HCT116 (cell line): ENCODE measurements around the gene TMEM132D. TPM values are rescaled to one million over a fixed set of nuclear protein-coding genes. Genes with fewer than 3 reads are reported as not detected.

Source experiments
- ATAC-seq: fragments of 200-7000 bp; cut with Tn5 transposase; 2 replicates; pipeline ENCODE4 v1.9.1; 2020; ENCODE audit warnings: mild to moderate bottlenecking, moderate library complexity
- BruUV-seq: library from RNA; stranded (reverse); fragments of 400-500 nt; replicated peaks from 2 replicates; lab custom pipeline; 2021; lab: Mats Ljungman, UMichigan
- CTCF ChIA-PET: fragments of 300-600 bp; sonication (Branson Sonifier 250); formaldehyde crosslinking; loops from one replicate; lab custom pipeline; 2021; ENCODE audit warnings: antibody characterized with exemption; lab: Charles Lee
- POLR2A ChIA-PET: fragments of 300-600, 350-600 bp; sonication (Branson Sonifier 250); formaldehyde crosslinking; loops from one replicate; lab custom pipeline; 2021; ENCODE audit warnings: antibody characterized with exemption; lab: Charles Lee
- RAD21 ChIA-PET, 2 experiments: fragments of 300-600 bp; sonication (Branson Sonifier 250); formaldehyde crosslinking; loops; one replicate each; lab custom pipeline; 2023; ENCODE audit warnings: low total read pairs in 2 of 2; ENCODE audit not compliant: uncharacterized antibody in 2 of 2, unreplicated experiment in 2 of 2, low non-redundant PET in 1 of 2; lab: Charles Lee
- DNase-seq: peaks from one replicate; pipeline ENCODE4 v3.0.0-alpha.2; 2010; ENCODE audit warnings: low read depth, low spot score
- H2AFZ ChIP-seq: fragments of 200-600 bp; shearing (Covaris generic), sonication (generic); 2 replicates; pipeline ENCODE4 v1.6.1; 2017; ENCODE audit warnings: low read depth, mixed run types, mixed read lengths, antibody characterized with exemption, low read length; ENCODE audit not compliant: poor library complexity, severe bottlenecking
- H3K27ac ChIP-seq: 2 replicates; pipeline ENCODE4 v1.5.1; 2012; ENCODE audit warnings: low read depth, low read length
- H3K27me3 ChIP-seq: fragments of 200-600 bp; sonication (generic); 2 replicates; pipeline ENCODE4 v1.6.1; 2016; ENCODE audit warnings: mixed run types, low read length, mixed read lengths; ENCODE audit not compliant: insufficient read depth
- H3K36me3 ChIP-seq, 2 experiments: fragments of 200-500 bp in 1 of 2; fragments of 200-600 bp in 1 of 2; sonication (Bioruptor generic) in 1 of 2; sonication (generic) in 1 of 2; 2 replicates each; pipeline versions ENCODE4 v1.5.1 to v1.6.1; 2014 to 2016; ENCODE audit warnings: low read length in 2 of 2, inconsistent platforms in 1 of 2, mixed read lengths in 1 of 2, mixed run types in 1 of 2; ENCODE audit not compliant: insufficient read depth in 2 of 2, control insufficient read depth in 1 of 2
- H3K4me1 ChIP-seq, 2 experiments: fragments of 200-600 bp in 1 of 2; sonication (generic) in 1 of 2; 2 replicates each; pipeline versions ENCODE4 v1.5.1 to v1.6.1; 2012 to 2017; ENCODE audit warnings: low read length in 2 of 2, inconsistent platforms in 1 of 2, mild to moderate bottlenecking in 1 of 2, mixed read lengths in 1 of 2, mixed run types in 1 of 2, moderate library complexity in 1 of 2; ENCODE audit not compliant: insufficient read depth in 2 of 2, control insufficient read depth in 1 of 2
- H3K4me2 ChIP-seq: fragments of 200-600 bp; sonication (generic); 2 replicates; pipeline ENCODE4 v1.6.1; 2017; ENCODE audit warnings: mixed run types, low read length, mixed read lengths
- H3K4me3 ChIP-seq, 2 experiments: fragments of 200-600 bp in 1 of 2; sonication (generic) in 1 of 2; replicated peaks in 1 of 2; 2 replicates each; pipeline ENCODE4 v1.5.1; 2011 to 2016; ENCODE audit warnings: low read length in 2 of 2, control low read depth in 1 of 2, low read depth in 1 of 2, mild to moderate bottlenecking in 1 of 2, mixed read lengths in 1 of 2, mixed run types in 1 of 2
- H3K79me2 ChIP-seq: fragments of 200-600 bp; sonication (generic); 2 replicates; pipeline ENCODE4 v1.6.1; 2017; ENCODE audit warnings: mild to moderate bottlenecking, mixed run types, low read length, moderate library complexity, mixed read lengths; ENCODE audit not compliant: insufficient read depth
- H3K9ac ChIP-seq: fragments of 200-600 bp; sonication (generic); 2 replicates; pipeline ENCODE4 v1.6.1; 2016; ENCODE audit warnings: low read length, mixed read lengths
- H3K9me2 ChIP-seq: fragments of 200-600 bp; sonication (generic), shearing (Covaris generic); 2 replicates; pipeline ENCODE4 v1.6.1; 2017; ENCODE audit warnings: mixed run types, mild to moderate bottlenecking, moderate library complexity; ENCODE audit not compliant: insufficient read depth
- H3K9me3 ChIP-seq, 2 experiments: fragments of 200-500 bp in 1 of 2; fragments of 200-600 bp in 1 of 2; sonication (Bioruptor generic) in 1 of 2; sonication (generic) in 1 of 2; 2 replicates each; pipeline ENCODE4 v1.6.1; 2014 to 2017; ENCODE audit warnings: low read length in 2 of 2, mixed read lengths in 2 of 2, inconsistent platforms in 1 of 2, low read depth in 1 of 2, mild to moderate bottlenecking in 1 of 2, mixed run types in 1 of 2, moderate library complexity in 1 of 2; ENCODE audit not compliant: control insufficient read depth in 1 of 2, insufficient read depth in 1 of 2
- H4K20me1 ChIP-seq: fragments of 200-600 bp; sonication (generic), shearing (Covaris generic); 2 replicates; pipeline ENCODE4 v1.6.1; 2017; ENCODE audit warnings: mixed run types, mild to moderate bottlenecking, moderate library complexity; ENCODE audit not compliant: insufficient read depth
- ATF3 ChIP-seq: IDR thresholded peaks from 2 replicates; pipeline ENCODE4 v1.6.1; 2012
- CBX3 ChIP-seq: IDR thresholded peaks from 2 replicates; pipeline ENCODE4 v1.6.1; 2012; ENCODE audit warnings: low read depth
- CEBPB ChIP-seq: IDR thresholded peaks from 2 replicates; pipeline ENCODE4 v1.6.1; 2012; ENCODE audit warnings: low read depth
- CTCF ChIP-seq, 3 experiments: fragments of 200-600 bp in 1 of 3; sonication (generic) in 1 of 3; IDR thresholded peaks in 2 of 3; conservative IDR thresholded peaks in 1 of 3; 2 replicates each; pipeline ENCODE4 v1.5.1; 2012 to 2017; ENCODE audit warnings: low read depth in 2 of 3, low read length in 2 of 3, antibody characterized with exemption in 1 of 3, borderline replicate concordance in 1 of 3, control low read depth in 1 of 3, mild to moderate bottlenecking in 1 of 3, mixed read lengths in 1 of 3, mixed run types in 1 of 3, moderate library complexity in 1 of 3; ENCODE audit not compliant: insufficient read depth in 1 of 3
- EGR1 ChIP-seq: IDR thresholded peaks from 2 replicates; pipeline ENCODE4 v1.6.1; 2012; ENCODE audit warnings: low read depth
- ELF1 ChIP-seq: IDR thresholded peaks from 2 replicates; pipeline ENCODE4 v1.6.1; 2012; ENCODE audit warnings: low read depth, borderline replicate concordance
- EZH2 ChIP-seq: fragments of 200-600 bp; sonication (generic); IDR thresholded peaks from 2 replicates; pipeline ENCODE4 v1.6.1; 2017; ENCODE audit warnings: antibody characterized with exemption, mixed run types
- EZH2phosphoT487 ChIP-seq: fragments of 200-600 bp; IDR thresholded peaks from 2 replicates; pipeline ENCODE4 v1.6.1; 2018; ENCODE audit warnings: antibody characterized with exemption, borderline replicate concordance
- FOSL1 ChIP-seq: IDR thresholded peaks from 2 replicates; pipeline ENCODE4 v1.6.1; 2012; ENCODE audit warnings: low read depth
- JUND ChIP-seq: IDR thresholded peaks from 2 replicates; pipeline ENCODE4 v1.6.1; 2012
- POLR2A ChIP-seq: IDR thresholded peaks from 2 replicates; pipeline ENCODE4 v1.7.0; 2011; ENCODE audit warnings: borderline replicate concordance; ENCODE audit not compliant: insufficient read depth, insufficient read length; ENCODE audit errors: extremely low read depth
- RAD21 ChIP-seq: IDR thresholded peaks from 2 replicates; pipeline ENCODE4 v1.6.1; 2012; ENCODE audit warnings: low read depth, mild to moderate bottlenecking
- REST ChIP-seq: IDR thresholded peaks from 2 replicates; pipeline ENCODE4 v1.6.1; 2012; ENCODE audit warnings: low read depth
- SIN3A ChIP-seq: IDR thresholded peaks from 2 replicates; pipeline ENCODE4 v1.6.1; 2012; ENCODE audit warnings: low read depth
- SP1 ChIP-seq: IDR thresholded peaks from 2 replicates; pipeline ENCODE4 v1.6.1; 2012; ENCODE audit warnings: low read depth
- SRF ChIP-seq: IDR thresholded peaks from 2 replicates; pipeline ENCODE4 v1.6.1; 2012; ENCODE audit warnings: low read depth
- TCF7L2 ChIP-seq: IDR thresholded peaks from 2 replicates; pipeline ENCODE4 v1.7.0; 2011; ENCODE audit warnings: borderline replicate concordance, inconsistent platforms; ENCODE audit not compliant: insufficient read depth, insufficient read length; ENCODE audit errors: extremely low read depth
- YY1 ChIP-seq: IDR thresholded peaks from 2 replicates; pipeline ENCODE4 v1.6.1; 2011; ENCODE audit warnings: low read length, low read depth, moderate library complexity, mild to moderate bottlenecking; ENCODE audit not compliant: insufficient replicate concordance; ENCODE audit errors: extremely low read depth
- ZFX ChIP-seq: fragments of 450-650 bp; IDR thresholded peaks from 2 replicates; pipeline ENCODE4 v1.6.1; 2017
- ZNF274 ChIP-seq: fragments of 200-500 bp; sonication (Bioruptor generic); IDR thresholded peaks from 2 replicates; pipeline ENCODE4 v1.6.1; 2014; ENCODE audit warnings: mild to moderate bottlenecking, low read depth, low read length, inconsistent platforms
- intact Hi-C: fragments of 100-400 bp; cut with micrococcal nuclease; formaldehyde crosslinking; loops from 2 replicates; pipeline ENCODE4 v1.10.0; 2022
- total RNA-seq: library from RNA; stranded (reverse); gene quantifications from one replicate; pipeline ENCODE4 v1.2.1, GENCODE V29; 2021; ENCODE audit not compliant: unreplicated experiment

TMEM132D gene
- total RNA-seq, 1 experiment from 2014 or later: not detected

- TF ChIP-seq CBX3: no peak
- no peak for TF ChIP-seq JUND
- no peak for TF ChIP-seq YY1
These were observed 436.1 kb downstream of the TMEM132D start (continued) for GRCh38 chr12:129467726-129468125.

- intact Hi-C loops: no loop called here
- BruUV-seq: no TSS peak
- H3K27ac ChIP-seq: no peak overlapping the region
These were observed 436.5 kb downstream of the TMEM132D start for GRCh38 chr12:129467289-129467688.

More at GRCh38 chr12:129467289-129467688, 436.5 kb downstream of the TMEM132D start:
- DNase-seq (no peak), ATAC-seq (no peak)
- Histone ChIP-seq H3K4me1 (no peaks in the 10 kb centered on the region), H3K9me2 (no peaks in the 10 kb centered on the region), H3K9ac (no peak overlapping the region), H2AFZ (no peak overlapping the region), H3K4me3 (no peak overlapping the region), H3K27me3 (no peaks in the 10 kb centered on the region), H3K79me2 (no peaks in the 10 kb centered on the region)
- POLR2A ChIA-PET: no interaction called here
- no peak for TF ChIP-seq CBX3
- TF ChIP-seq EZH2: no peak
- TF ChIP-seq ELF1: no peak
- no peak for TF ChIP-seq POLR2A
- TF ChIP-seq CEBPB: no peak
- TF ChIP-seq EGR1: no peak
- no peak for TF ChIP-seq REST
- no peak for TF ChIP-seq SP1
- no peak for TF ChIP-seq YY1
- no peak for TF ChIP-seq ZNF274
- TF ChIP-seq CTCF (IDR thresholded peaks at IDR 0.05 in 2 of 3, conservative IDR thresholded peaks at IDR 0.05 in 1 of 3; ENCODE audit: borderline replicate concordance in 1 of 3, insufficient read depth in 1 of 3, low read depth in 2 of 3, low read length in 2 of 3): no peak
- TF ChIP-seq ZFX: no peak
- TF ChIP-seq EZH2phosphoT487: no peak
- no peak for TF ChIP-seq ATF3
- TF ChIP-seq SIN3A: no peak
- TF ChIP-seq JUND: no peak
- no peak for TF ChIP-seq RAD21
- no peak for TF ChIP-seq FOSL1
- TF ChIP-seq TCF7L2: no peak
- TF ChIP-seq SRF: no peak
- TF ChIP-seq, all 23 proteins: peak for 0
- H3K36me3 ChIP-seq: no peaks in the 10 kb centered on the region
- CTCF ChIA-PET: no interaction called here
- H4K20me1 ChIP-seq: no peaks in the 10 kb centered on the region
- H3K4me2 ChIP-seq: no peak overlapping the region
- RAD21 ChIA-PET: no interaction called here
- peaks cover 0 to 22% of the 10 kb centered on the region in 2 experiments; a peak in 2 of 4 replicates for H3K9me3 ChIP-seq
